Epithelial cell of prostate (primary cell): ENCODE results near the gene SHB.
A peak's percentile ranks its signal among the peaks of the same experiment; 100 is the strongest.

Source experiments
- DNase-seq: peaks from one replicate; pipeline ENCODE4 v3.0.0-alpha.2; 2011; ENCODE audit warnings: low read depth, low spot score
- H3K27ac ChIP-seq: fragments of 450-650 bp; 2 replicates; pipeline ENCODE4 v1.5.1; 2017; ENCODE audit warnings: mild to moderate bottlenecking

SHB gene

GRCh38 chr9:38015266-38015665 lies 53.8 kb downstream of the SHB start:
- DNase-seq = no peak
- no peak overlapping the region for H3K27ac ChIP-seq

GRCh38 chr9:38012767-38013450 lies 56.1 kb downstream of the SHB start:
- H3K27ac ChIP-seq = no peak overlapping the region
- no peak for DNase-seq

- DNase-seq = no peak
- peak overlapping the region; percentile 97 for H3K27ac ChIP-seq
These were observed 57.0 kb downstream of the SHB start for GRCh38 chr9:38011991-38012390.

GRCh38 chr9:38010918-38011704 lies 57.9 kb downstream of the SHB start:
- no peak for DNase-seq
- peak overlapping the region; percentile 97 for H3K27ac ChIP-seq

GRCh38 chr9:38009990-38010389 lies 59.0 kb downstream of the SHB start:
- DNase-seq = no peak
- peak overlapping the region; percentile 97 for H3K27ac ChIP-seq

GRCh38 chr9:38009035-38009501 lies 60.0 kb downstream of the SHB start:
- no peak for DNase-seq
- H3K27ac ChIP-seq = peak overlapping the region; percentile 97

- peak overlapping the region; percentile 97 for H3K27ac ChIP-seq
- DNase-seq = peak; percentile 88
These were observed 60.6 kb downstream of the SHB start for GRCh38 chr9:38008168-38009034.

- no peak for DNase-seq
- peak overlapping the region; percentile 97 for H3K27ac ChIP-seq
These were observed 62.0 kb downstream of the SHB start for GRCh38 chr9:38007016-38007415.

GRCh38 chr9:38006163-38006562 lies 62.9 kb downstream of the SHB start:
- DNase-seq = no peak
- H3K27ac ChIP-seq = peak overlapping the region; percentile 97

GRCh38 chr9:38004809-38005560 lies 64.0 kb downstream of the SHB start:
- DNase-seq = no peak
- peak overlapping the region; percentile 97 for H3K27ac ChIP-seq

GRCh38 chr9:38003946-38004808 lies 64.8 kb downstream of the SHB start:
- no peak overlapping the region for H3K27ac ChIP-seq
- DNase-seq = no peak

GRCh38 chr9:38003230-38003629 lies 65.8 kb downstream of the SHB start:
- H3K27ac ChIP-seq = no peak overlapping the region
- no peak for DNase-seq

- H3K27ac ChIP-seq = no peak overlapping the region
These were observed 67.6 kb downstream of the SHB start for GRCh38 chr9:38001430-38001829.

GRCh38 chr9:38000735-38001134 lies 68.3 kb downstream of the SHB start:
- peak overlapping the region; percentile 46 for H3K27ac ChIP-seq
- DNase-seq = no peak

More at GRCh38 chr9:38001430-38001829, 67.6 kb downstream of the SHB start:
- no peak for DNase-seq

GRCh38 chr9:38000332-38000731 lies 68.7 kb downstream of the SHB start:
- H3K27ac ChIP-seq = peak overlapping the region; percentile 46
- DNase-seq = no peak

- no peak for DNase-seq
- H3K27ac ChIP-seq = peak overlapping the region; percentile 46
These were observed 69.3 kb downstream of the SHB start for GRCh38 chr9:37999588-38000189.

GRCh38 chr9:37998881-37999587 lies 70.0 kb downstream of the SHB start:
- peak overlapping the region; percentile 46 for H3K27ac ChIP-seq

More at GRCh38 chr9:37998881-37999587, 70.0 kb downstream of the SHB start:
- no peak for DNase-seq
